ENCODE data around the gene SYNE3.

Gene SYNE3

DNA sequence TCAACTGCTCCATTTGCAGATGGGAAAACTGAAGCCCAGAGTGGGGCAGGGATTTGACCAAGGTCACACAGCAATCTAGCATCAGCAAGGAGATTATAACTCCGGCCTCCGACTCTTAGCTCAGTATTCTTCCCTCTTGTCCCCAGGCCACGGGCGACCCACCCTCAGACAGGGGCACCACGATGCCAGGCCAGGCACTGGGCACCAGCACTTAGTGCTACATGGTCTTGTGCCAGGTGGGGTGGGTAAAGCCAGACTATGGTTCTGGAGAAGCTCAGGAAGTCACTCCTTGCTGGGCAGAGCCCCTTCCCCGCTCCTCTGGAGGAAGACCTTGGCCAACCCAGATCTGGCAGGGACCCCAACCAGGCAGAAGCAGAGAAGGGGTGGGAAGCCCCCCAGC lies 41.5 kb downstream of the SYNE3 start:
- no peak for DNase-seq (ENCODE audit: low read depth in 2 of 2)

DNA sequence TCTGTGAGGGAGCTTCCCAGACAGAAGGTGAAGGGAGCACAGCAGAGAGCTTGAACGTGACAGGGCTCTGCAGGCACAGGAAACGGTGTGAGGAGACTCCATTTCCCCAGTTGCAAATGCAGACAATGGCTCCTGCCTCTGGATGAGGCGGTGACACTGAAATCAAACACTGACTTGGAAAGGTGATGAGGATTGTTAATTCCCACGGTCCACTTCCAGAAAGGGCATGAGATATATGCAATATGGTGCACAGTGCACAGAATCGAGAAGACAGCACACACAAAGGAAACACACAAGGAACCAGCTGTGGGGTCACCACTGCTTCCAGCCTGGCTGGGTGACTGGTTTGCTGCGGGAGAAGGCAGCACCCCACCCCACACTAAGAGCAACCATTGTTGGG lies 42.0 kb downstream of the SYNE3 start:
- DNase-seq (ENCODE audit: low read depth in 2 of 2): no peak

DNA sequence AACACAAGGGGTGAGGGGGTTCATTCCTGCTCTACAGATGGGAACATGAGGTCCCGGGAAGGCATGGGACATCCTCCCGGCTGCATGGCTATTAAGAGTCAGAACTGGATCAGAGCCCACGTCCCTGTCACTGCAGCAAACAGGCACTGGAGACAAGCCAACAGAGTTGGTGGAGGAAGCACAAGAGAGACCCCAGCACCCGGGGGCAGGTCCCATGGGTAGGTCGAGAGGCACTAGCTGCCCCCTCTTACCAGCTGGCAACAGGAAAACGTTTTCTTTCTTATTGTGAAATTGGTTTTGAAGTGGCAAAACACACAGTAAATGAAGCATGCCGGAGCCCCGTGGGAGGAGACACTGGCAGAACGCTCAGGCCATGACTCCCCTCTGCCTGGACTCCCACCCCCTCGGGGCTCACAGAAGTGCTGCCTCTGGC lies 43.6 kb downstream of the SYNE3 start:
- no peak for DNase-seq (ENCODE audit: low read depth in 2 of 2)

DNA sequence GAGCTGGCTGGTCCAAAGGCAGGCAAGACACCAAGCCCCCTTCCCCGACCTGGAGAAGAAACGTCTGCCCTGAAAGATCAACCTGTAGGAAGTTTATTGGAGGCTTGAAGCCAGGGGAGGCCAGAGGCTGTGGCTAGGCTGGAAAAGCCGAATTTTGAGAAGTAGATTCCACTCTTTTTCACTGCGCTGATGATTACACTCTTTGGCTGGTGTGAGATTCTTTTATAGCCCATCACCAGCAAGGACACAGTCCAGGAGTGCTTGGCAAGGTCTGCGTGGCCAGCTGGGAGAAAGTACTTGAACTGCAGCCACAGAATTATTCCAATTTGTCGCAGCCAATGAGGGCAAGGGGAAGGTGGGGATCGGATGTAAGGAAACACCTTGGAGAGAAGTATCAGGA lies 45.0 kb downstream of the SYNE3 start:
- no peak for DNase-seq (ENCODE audit: low read depth in 2 of 2)

DNA sequence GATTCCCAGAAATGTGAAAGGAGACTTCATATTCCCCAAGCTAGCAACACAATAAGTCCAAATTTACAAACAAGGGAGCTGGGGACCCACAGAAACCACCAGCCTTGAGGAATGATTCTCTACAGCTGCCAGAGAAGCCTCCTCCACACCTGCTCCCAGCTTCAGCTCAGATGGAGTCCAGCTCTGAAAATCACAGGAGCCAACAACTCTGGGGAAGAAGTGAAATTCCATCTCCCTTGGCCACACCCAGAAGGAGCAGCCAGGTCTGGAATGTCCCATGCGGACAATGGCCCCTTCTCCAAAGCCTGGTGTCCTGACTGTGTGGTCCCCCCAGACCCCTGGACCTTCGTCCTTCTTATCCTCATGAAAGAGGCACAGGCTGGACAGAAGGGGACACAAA lies 45.4 kb downstream of the SYNE3 start:
- no peak for DNase-seq (ENCODE audit: low read depth in 2 of 2)

DNA sequence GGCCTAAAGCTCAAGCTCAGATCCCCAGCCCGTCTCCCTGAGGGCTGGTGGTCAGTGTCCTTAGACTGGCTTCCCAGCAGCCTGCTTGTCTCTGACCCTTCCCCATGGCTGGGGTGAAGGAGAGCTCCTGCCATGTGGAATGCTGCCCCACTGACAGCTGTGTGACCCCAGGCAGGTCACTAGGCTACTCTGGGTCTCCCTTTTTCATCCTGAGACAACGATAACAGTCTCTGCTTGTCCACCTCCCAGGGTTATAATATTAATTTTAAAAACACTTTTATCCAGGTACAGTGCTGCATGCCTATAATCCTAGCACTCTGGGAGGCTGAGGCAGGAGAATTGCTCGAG lies 47.3 kb downstream of the SYNE3 start:
- no peak for DNase-seq (ENCODE audit: low read depth in 2 of 2)

DNA sequence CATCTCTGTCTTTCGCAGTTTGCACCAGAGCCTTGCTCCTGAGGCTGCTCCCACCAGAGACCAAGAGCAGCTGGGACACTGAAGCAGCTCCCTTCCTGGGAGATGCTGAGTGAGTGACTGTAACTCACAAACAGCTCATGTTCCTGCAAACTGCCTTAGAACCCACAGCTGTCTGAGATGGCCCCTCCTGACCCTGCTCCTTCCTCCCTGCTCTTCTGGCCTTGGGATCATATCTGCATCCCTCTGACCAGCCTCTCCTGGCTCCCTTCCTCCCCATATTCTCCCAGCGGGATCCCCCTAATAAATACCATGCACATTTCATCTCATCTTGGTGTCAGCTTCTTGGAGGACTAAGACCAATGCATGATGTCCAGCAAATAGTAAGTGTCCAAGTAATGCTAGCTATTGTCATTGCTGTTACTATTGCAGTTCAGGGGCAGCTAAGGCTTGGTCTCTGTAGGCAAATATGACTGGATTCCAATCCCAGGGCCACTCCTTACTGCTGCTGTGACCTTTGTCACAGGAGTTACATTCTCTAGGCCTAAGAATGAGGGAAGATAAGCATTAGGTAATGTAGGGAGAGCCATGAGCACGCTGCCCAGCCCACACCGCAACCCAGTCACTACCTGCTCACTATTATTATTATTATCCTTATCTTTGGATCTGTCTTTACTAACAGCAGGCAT lies 47.9 kb downstream of the SYNE3 start:
- no peak for DNase-seq (ENCODE audit: low read depth in 2 of 2)

DNA sequence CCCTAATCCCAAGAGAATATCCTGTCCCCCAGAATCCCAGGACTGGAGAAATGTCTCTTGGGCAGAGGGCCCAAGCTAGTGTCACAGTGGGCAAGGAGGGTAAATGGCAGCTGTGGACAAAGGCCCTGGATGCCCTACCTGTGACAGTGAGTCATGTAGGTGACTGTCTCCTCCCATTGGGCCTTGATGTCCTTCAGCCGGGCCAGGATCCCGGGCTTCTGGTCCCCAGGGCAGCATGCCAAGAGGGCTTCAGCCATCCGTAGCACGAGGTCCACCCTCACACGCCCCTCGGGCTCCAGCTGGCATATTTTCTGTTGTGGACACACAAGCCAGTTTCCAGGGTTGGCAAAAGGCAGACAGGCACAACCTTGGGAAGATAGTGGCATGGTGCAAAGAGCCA lies 48.8 kb downstream of the SYNE3 start:
- DNase-seq (ENCODE audit: low read depth in 2 of 2): no peak

DNA sequence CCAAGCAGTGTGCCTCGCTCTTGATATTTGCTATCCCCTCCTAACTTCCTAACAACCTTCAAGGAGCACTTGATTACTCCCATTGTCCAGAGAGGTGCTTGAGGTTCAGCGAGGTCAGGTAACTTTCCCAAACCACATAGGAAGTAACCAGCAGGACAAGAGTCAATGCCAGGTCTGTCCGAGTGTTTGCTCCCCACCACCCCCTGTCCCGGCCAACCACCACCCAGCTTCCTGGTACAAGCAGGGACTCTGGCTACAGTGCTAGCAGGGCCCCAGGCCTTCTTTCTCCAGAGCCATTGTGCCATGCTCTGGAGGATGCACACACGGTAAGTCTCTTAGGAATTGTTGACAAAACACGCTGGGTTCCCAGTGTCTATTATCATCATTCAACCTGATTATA lies 49.2 kb downstream of the SYNE3 start:
- no peak for DNase-seq (ENCODE audit: low read depth in 2 of 2)

All from activated CD8-positive, alpha-beta memory T cell treated with anti-CD3 and anti-CD28 coated beads for 4 hours (primary cell).